NAMALWA (cell line): ENCODE data around the gene TMEM127.
A peak's percentile ranks its signal among the peaks of the same experiment; 100 is the strongest.
"Not testable (repeated sequence)": the region's sequence is repeated elsewhere in the genome, so short reads cannot be mapped to it uniquely, and the experiment has no call there.

Experiments used
- DNase-seq: peaks from one replicate; pipeline ENCODE4 v3.0.0-alpha.2; 2015; ENCODE audit warnings: low spot score

The TMEM127 gene

DNA sequence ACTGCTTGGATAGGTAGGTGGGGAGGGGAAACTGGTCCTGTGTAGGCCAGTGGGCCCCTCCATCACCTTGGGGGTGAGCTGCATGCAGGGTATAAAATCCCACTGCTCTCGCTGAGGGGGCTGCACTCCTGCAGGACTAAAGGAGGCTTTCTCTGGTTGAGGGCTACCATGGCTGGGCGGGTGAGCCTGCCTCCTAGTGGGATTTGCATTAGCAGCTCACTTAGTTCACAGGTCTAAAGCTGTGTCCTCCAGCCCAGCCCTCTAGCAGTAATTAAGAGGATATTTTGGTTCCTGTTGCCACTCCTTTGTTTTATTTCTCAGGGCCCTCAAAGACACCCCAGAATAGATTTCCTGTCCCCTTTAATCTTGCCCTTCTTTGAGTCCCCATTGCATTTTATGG, 24.6 kb downstream of the TMEM127 start:
- DNase-seq, result peak; percentile 36

GRCh38 chr2:96240341-96241038, 25.3 kb downstream of the TMEM127 start:
- DNase-seq, result no peak

DNA sequence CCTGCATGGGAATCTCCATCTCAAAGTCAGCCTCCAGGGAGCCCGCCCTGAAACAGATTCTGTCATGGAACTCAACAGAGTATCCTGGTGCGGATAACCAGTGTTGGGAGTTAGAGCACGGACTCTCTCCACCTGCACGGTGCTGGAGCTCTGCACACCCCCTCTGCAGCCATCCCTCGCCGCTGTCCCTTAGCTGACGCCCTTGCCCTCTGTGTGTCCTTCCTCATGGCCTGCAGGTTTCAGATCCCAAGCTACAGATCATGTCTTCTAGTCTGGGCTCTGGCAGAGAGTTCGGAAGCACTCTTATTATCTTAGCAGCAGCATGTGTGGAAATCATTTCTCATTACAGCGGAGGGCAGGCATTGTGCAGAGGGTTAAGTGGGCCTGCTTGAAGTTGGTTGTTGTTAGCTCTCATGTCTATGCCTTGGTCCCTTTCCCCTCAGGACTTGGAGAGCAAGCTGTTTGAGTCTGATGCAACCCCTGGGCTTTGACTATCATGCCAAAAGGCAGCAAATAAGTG, 26.0 kb downstream of the TMEM127 start:
- no peak for DNase-seq

DNA sequence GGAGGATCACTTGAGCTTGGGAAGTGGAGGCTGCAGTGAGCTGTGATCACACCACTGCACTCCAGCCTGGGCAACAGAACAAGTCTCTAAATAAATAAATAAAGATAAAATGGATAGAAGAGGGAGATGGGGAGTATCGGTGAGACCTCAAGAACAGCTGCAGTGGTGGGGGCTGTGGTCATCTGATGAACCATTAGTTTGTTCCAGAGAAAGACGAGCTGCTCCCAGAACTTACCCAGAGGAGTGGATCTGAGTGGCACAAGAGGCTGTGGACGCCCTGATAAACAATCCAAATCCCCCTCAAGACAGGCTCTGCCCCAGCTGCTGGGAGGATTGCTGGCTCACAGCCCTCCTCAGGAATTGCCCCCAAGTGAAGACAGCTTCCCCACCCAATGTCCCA, 26.7 kb downstream of the TMEM127 start:
- no peak for DNase-seq

DNA sequence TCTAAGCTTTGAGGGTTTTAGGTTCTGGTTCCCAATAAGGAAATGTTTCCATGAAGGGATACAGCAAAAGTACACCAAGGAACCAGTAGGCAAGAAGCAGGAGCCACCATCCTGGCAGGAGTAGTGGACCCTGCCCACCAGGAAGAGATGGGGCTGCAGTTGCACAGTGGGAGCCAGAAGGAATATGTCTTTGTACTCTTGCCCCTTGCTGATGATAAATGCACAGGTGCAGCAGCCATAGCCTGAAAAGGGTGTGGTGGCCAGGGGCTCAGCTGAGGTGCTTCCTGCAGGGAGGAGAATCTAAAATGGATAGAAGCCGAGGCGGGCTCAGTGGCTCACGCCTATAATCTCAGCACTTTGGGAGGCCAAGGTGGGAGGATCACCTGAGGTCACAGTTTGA, 27.5 kb downstream of the TMEM127 start:
- no peak for DNase-seq

GRCh38 chr2:96236882-96237281, 28.9 kb downstream of the TMEM127 start:
- DNase-seq, result no peak

DNA sequence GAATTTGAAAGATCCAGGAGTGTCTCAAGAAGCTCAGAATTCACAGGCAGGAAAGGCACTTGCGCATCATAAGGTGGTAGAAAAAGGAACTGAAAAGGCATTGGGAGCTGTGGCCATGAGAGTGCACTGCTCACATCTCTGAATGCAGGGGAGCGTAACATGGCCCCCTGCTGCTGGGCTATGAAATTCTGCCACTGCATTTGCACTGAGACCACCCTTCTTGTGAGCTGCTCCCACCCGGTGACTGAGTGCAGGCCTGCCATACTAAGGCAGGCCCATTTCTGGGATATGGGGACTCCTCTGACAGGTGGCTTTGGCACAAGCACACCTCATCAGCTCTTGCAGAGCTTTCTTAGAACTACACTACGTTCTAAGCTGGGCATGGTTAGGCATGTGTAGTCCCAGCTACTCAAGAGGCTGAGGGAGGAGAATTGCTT, 31.9 kb downstream of the TMEM127 start:
- peak; percentile 67 for DNase-seq

GRCh38 chr2:96233436-96233835, 32.4 kb downstream of the TMEM127 start:
- no peak for DNase-seq

GRCh38 chr2:96231316-96231715, 34.5 kb downstream of the TMEM127 start:
- DNase-seq, result no peak

DNA sequence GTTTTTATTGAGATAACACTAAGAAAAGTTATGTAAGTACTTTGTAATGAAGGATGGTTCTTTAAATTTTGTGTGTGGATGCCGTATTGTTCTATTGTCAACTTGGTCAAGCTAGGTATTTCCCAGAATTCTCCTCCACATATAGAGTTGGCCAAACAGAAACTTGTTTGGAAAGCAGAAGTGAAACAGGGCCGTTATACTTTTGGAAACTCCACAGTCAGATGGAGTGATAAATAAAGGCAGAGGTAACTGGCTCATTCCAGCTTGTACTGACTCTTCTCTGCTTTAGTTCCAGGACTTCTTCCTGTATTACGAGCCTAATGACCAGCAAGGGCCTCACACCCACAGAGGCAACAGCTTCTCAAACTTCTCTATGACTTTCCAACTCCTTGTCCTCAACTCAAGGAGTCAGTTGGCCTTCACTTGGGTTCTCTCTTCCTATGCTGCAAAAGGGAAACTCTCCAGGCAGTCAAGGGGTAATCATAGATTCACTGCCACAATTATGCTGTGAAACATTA, 40.7 kb downstream of the TMEM127 start:
- DNase-seq, result peak; percentile 69

GRCh38 chr2:96221106-96221505, 44.7 kb downstream of the TMEM127 start:
- not testable (repeated sequence) for DNase-seq

- DNase-seq, result not testable (repeated sequence)
Observed at GRCh38 chr2:96219959-96220358, 45.8 kb downstream of the TMEM127 start.

- DNase-seq, result no peak
Observed at GRCh38 chr2:96218508-96219131, 47.2 kb downstream of the TMEM127 start.

- no peak for DNase-seq
Observed at GRCh38 chr2:96214554-96214953, 51.2 kb downstream of the TMEM127 start.

DNA sequence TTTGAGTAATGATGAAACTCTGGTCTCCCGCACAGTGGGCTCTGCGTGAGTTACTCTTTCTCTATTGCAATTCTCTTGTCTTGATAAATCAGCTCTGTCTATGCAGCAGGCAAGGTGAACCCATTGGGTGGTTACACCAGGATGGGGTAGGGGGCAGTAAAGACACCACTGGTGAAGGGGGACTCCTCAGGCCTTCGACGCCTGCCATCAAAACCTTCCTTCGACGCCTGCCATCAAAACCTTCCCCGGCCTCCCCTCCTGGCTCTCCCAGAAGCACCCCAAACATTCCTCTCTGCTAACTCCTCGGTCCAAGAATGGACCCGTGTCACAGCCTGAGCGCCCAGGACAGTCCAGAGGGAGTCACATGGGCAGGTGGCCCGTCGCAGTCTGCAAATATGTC, 52.4 kb downstream of the TMEM127 start:
- DNase-seq, result peak; percentile 34

- DNase-seq, result no peak
Observed at GRCh38 chr2:96212339-96212738, 53.5 kb downstream of the TMEM127 start.

GRCh38 chr2:96209729-96210085, 56.1 kb downstream of the TMEM127 start:
- no peak for DNase-seq

DNA sequence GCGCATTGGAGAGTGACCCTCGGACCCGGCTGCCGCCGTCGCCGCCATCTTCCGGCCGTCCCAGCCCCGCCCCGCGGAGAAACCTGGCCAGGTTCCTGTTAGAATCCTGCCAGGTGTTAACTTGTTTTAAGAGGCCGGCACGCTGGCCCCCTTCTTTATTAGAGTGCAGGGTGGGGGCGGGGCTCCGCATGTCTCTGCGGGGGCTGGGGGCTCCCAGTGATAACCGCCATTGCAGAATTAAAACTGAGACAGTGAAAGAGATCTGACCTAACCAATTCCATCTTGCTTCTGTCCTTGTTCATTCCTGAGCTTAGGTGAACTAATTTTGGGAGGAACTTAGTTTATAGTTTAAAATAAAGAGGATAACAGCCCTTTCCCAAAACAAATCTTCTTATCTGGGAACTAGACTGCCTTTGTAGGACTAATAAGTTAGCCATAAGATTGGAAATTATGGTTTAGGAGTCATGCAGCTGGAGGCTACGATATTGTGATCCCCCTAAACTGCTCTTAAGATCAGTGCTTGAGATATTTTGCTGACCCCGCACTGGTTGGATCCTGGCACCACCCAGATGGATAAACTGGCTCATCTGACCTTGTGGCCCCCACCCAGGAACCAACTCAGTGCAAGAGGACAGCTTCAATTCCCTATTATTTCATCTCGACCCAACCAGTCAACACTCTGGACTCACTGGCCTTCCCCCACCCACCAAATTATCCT, 56.6 kb downstream of the TMEM127 start:
- DNase-seq, result no peak

DNA sequence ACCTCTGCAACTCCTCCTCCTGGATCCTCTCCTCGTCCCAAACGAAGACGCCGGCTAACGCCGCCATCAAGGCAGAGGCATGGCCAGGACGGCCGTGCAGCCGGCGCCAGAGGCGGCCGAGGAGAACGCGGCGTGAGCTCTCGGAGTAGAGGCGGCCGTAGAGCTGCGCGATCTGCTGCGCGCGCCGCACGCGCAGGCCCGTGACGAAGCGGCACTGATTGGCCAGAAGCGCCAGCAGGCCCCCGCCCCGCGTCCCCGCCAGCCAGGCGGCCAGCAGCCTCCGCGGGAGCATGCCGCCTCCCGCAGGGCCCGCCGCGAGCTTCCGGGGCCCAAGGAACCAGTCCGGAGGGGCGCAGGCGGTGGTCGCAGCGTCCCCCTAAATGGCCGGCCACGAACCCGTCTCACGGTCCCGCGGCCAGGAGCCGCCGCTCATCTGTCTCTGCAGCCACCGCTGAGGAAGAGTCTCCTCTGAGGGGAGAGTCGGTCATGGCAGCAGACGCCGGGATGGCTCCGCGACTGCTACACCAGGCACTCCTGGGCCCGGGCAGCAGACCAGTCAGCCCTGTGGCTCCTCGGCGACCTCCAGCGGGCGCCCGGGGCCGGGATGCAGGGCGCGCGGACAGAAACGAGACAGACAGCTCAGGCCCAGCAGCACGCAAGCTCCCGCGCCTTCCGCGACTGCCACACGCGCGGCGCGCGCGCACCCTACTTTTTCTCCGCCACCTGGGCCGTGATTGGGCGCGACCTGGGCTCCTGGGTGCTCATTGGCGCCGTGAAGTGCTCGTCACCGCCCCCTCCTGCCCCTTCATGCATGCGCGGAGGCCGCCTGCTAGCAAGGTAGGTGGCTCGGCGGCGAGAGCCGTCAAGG, 57.4 kb downstream of the TMEM127 start, which contains the start of gene STARD7:
Gene STARD7 (minus strand): TSS at position 685 of the 868 bp plus-strand sequence. CDS start 393 bp downstream, at position 292.
- peak; percentile 97 for DNase-seq

- no peak for DNase-seq
Observed at GRCh38 chr2:96207774-96208142, 58.0 kb downstream of the TMEM127 start.

DNA sequence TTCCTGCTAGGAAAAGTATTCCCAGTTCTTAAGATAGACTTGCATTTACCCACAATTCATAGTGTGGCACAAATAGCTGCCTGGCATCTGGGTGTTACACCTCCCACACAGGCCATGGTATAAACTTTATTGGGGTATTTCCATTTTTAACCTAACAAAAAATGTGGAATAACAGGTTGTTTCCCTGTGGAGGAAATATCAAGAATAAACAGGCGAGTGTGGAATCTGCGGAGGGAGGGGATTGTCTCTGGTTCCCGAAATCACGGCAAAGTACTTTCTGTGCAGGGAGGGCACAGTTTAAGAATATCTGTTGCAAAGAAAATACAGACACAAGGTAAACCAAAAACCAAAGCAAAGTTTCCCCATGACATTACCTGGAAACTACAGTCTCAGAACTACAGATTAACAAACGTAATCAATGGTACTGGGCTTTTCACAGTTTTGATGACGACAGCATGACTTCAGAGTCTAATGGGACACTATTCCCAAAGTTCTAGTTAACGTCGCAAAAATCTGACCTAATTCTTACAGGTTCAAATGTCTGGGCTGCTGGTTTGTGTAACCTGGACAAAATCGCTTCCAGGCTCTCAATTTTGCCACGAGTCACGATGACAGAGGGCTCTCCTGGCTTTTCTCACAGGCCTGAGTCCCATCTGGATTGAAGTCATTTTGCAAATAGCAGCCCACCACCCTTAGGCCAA, 58.6 kb downstream of the TMEM127 start:
- no peak for DNase-seq
